ENCODE measurements around the gene RAB37.

DNA sequence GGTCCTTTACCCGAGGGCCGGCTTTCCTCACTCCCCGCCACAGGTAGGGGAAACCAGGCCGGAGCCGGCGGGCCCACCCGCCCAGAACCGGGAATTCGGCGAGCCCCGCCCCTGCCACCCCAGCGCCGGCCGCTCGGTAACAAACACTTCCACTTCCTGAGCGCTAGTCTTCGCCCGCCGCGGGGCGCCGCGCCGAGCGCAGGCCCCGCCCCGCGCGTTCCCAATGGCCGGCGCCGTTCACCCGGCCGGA is 11.1 kb downstream of the RAB37 start:
- no peak for TF ChIP-seq POLR2AphosphoS5 (IDR thresholded peaks at IDR 0.05; ENCODE audit: low read depth, low read length)
- TF ChIP-seq POLR2A (IDR thresholded peaks at IDR 0.05; ENCODE audit: low read depth, low read length), result no peak
- no peak for TF ChIP-seq TAF1 (IDR thresholded peaks at IDR 0.05; ENCODE audit: low read depth, low read length)

All from GM12891 (cell line).